H9 (cell line): Measurements from ENCODE around the gene CD7. TPM values are rescaled to one million over a fixed set of nuclear protein-coding genes. Genes with fewer than 3 reads are reported as not detected.

Experiments used
- DNase-seq: peaks from one replicate; pipeline ENCODE4 v3.0.0-alpha.2; 2017
- H2AFZ ChIP-seq: one replicate; pipeline ENCODE4 v1.6.1; 2013; ENCODE audit warnings: mild to moderate bottlenecking, low read length, control low read depth, moderate library complexity
- H2AK5ac ChIP-seq: 2 replicates; pipeline ENCODE4 v1.6.1; 2013; ENCODE audit warnings: low read length, control low read depth, mixed read lengths; ENCODE audit not compliant: insufficient read length
- H2BK120ac ChIP-seq: one replicate; pipeline ENCODE4 v1.6.1; 2013; ENCODE audit warnings: low read depth, mild to moderate bottlenecking, low read length, control low read depth, inconsistent platforms; ENCODE audit not compliant: poor library complexity, severe bottlenecking
- H2BK12ac ChIP-seq: 2 replicates; pipeline ENCODE4 v1.6.1; 2013; ENCODE audit warnings: low read length, control low read depth, mixed read lengths, low read depth; ENCODE audit not compliant: insufficient read length
- H2BK15ac ChIP-seq: 2 replicates; pipeline ENCODE4 v1.6.1; 2013; ENCODE audit warnings: low read depth, low read length, control low read depth
- H2BK20ac ChIP-seq: one replicate; pipeline ENCODE4 v1.6.1; 2013; ENCODE audit warnings: low read depth, mild to moderate bottlenecking, low read length, control low read depth, inconsistent platforms; ENCODE audit not compliant: poor library complexity, severe bottlenecking
- H2BK5ac ChIP-seq: 2 replicates; pipeline ENCODE4 v1.6.1; 2013; ENCODE audit warnings: low read length, control low read depth, mixed read lengths; ENCODE audit not compliant: insufficient read length
- H3K14ac ChIP-seq: 2 replicates; pipeline ENCODE4 v1.6.1; 2013; ENCODE audit warnings: low read length, control low read depth; ENCODE audit not compliant: insufficient read depth
- H3K18ac ChIP-seq: 2 replicates; pipeline ENCODE4 v1.6.1; 2013; ENCODE audit warnings: low read depth, mild to moderate bottlenecking, mixed read lengths, low read length, control low read depth; ENCODE audit not compliant: insufficient read length
- H3K23ac ChIP-seq: 2 replicates; pipeline ENCODE4 v1.6.1; 2013; ENCODE audit warnings: low read length, control low read depth, mixed read lengths, low read depth; ENCODE audit not compliant: insufficient read length
- H3K23me2 ChIP-seq: 2 replicates; pipeline ENCODE4 v1.6.1; 2013; ENCODE audit warnings: low read depth, mild to moderate bottlenecking, mixed read lengths, low read length, control low read depth; ENCODE audit not compliant: insufficient read length, poor library complexity, severe bottlenecking
- H3K27ac ChIP-seq: 2 replicates; pipeline ENCODE4 v1.5.1; 2013; ENCODE audit warnings: low read length, control low read depth, mixed read lengths, low read depth; ENCODE audit not compliant: insufficient read length
- H3K27me3 ChIP-seq: 2 replicates; pipeline ENCODE4 v1.6.1; 2013; ENCODE audit warnings: low read length, control low read depth, inconsistent platforms; ENCODE audit not compliant: insufficient read depth
- H3K4ac ChIP-seq: 2 replicates; pipeline ENCODE4 v1.6.1; 2013; ENCODE audit warnings: low read depth, mild to moderate bottlenecking, control low read depth, inconsistent platforms, low read length, moderate library complexity
- H3K4me1 ChIP-seq: 2 replicates; pipeline ENCODE4 v1.6.1; 2013; ENCODE audit warnings: low read length, control low read depth, inconsistent platforms; ENCODE audit not compliant: insufficient read depth
- H3K4me2 ChIP-seq: 2 replicates; pipeline ENCODE4 v1.6.1; 2013; ENCODE audit warnings: low read length, control low read depth, mixed read lengths; ENCODE audit not compliant: insufficient read length, insufficient read depth
- H3K56ac ChIP-seq: 2 replicates; pipeline ENCODE4 v1.6.1; 2013; ENCODE audit warnings: low read depth, mild to moderate bottlenecking, mixed read lengths, low read length, control low read depth; ENCODE audit not compliant: insufficient read length
- H3K79me1 ChIP-seq: 2 replicates; pipeline ENCODE4 v1.6.1; 2013; ENCODE audit warnings: low read depth, mild to moderate bottlenecking, moderate library complexity, low read length, control low read depth, inconsistent platforms; ENCODE audit not compliant: insufficient read depth, poor library complexity, severe bottlenecking
- H3K79me2 ChIP-seq: 2 replicates; pipeline ENCODE4 v1.6.1; 2013; ENCODE audit warnings: low read length, control low read depth, inconsistent platforms; ENCODE audit not compliant: insufficient read depth
- H3K9ac ChIP-seq: 2 replicates; pipeline ENCODE4 v1.6.1; 2013; ENCODE audit warnings: low read length, control low read depth, mixed read lengths; ENCODE audit not compliant: insufficient read length; ENCODE audit errors: extremely low read depth
- H3K9me3 ChIP-seq: one replicate; pipeline ENCODE4 v1.6.1; 2013; ENCODE audit warnings: low read depth, low read length, inconsistent platforms; ENCODE audit not compliant: control insufficient read depth
- H3T11ph ChIP-seq: one replicate; pipeline ENCODE4 v1.6.1; 2013; ENCODE audit warnings: mild to moderate bottlenecking, low read length, control low read depth, inconsistent platforms
- H4K20me1 ChIP-seq: one replicate; pipeline ENCODE4 v1.6.1; 2013; ENCODE audit not compliant: control insufficient read depth, insufficient read length, insufficient read depth
- H4K5ac ChIP-seq: 2 replicates; pipeline ENCODE4 v1.6.1; 2013; ENCODE audit warnings: low read depth, mild to moderate bottlenecking, mixed read lengths, low read length, control low read depth; ENCODE audit not compliant: insufficient read length
- H4K8ac ChIP-seq: replicated peaks from 2 replicates; pipeline ENCODE4 v1.6.1; 2013; ENCODE audit warnings: low read length, control low read depth, mixed read lengths, low read depth; ENCODE audit not compliant: insufficient read length
- H4K91ac ChIP-seq: 2 replicates; pipeline ENCODE4 v1.6.1; 2013; ENCODE audit warnings: low read depth, mild to moderate bottlenecking, moderate library complexity, mixed read lengths, low read length, control low read depth; ENCODE audit not compliant: insufficient read length
- H3K27ac Mint-ChIP-seq, 3 experiments: 2 replicates in 2 of 3; 3 replicates in 1 of 3; pipeline ENCODE4 v1.8.0; 2020 to 2021; ENCODE audit warnings: mixed read lengths in 3 of 3, mild to moderate bottlenecking in 1 of 3, moderate library complexity in 1 of 3
- H3K27me3 Mint-ChIP-seq: 2 replicates; pipeline ENCODE4 v1.8.0; 2021; ENCODE audit warnings: low read depth, mild to moderate bottlenecking, moderate library complexity, mixed read lengths
- H3K36me3 Mint-ChIP-seq, 3 experiments: 2 replicates in 2 of 3; 3 replicates in 1 of 3; pipeline ENCODE4 v1.8.0; 2020 to 2021; ENCODE audit warnings: low read depth in 3 of 3, mixed read lengths in 3 of 3; ENCODE audit not compliant: insufficient read depth in 1 of 3
- H3K4me1 Mint-ChIP-seq, 2 experiments: 2 replicates each; pipeline ENCODE4 v1.8.0; 2020; ENCODE audit warnings: mixed read lengths in 2 of 2
- H3K4me3 Mint-ChIP-seq, 2 experiments: 2 replicates in 1 of 2; 3 replicates in 1 of 2; pipeline ENCODE4 v1.8.0; 2020 to 2021; ENCODE audit warnings: mild to moderate bottlenecking in 2 of 2, mixed read lengths in 2 of 2, moderate library complexity in 1 of 2
- H3K9me3 Mint-ChIP-seq, 2 experiments: 2 replicates in 1 of 2; 3 replicates in 1 of 2; pipeline ENCODE4 v1.8.0; 2020; ENCODE audit warnings: mild to moderate bottlenecking in 2 of 2, mixed read lengths in 2 of 2, moderate library complexity in 1 of 2
- WGBS: extraction: QIAGEN DNeasy Blood & Tissue Kit; methylation state at CpG from one replicate; pipeline ENCODE4 v1.1.7; 2013; ENCODE audit warnings: missing lambda C conversion rate, low lambda C conversion rate, mixed read lengths; ENCODE audit not compliant: insufficient read length; ENCODE audit errors: extremely low coverage; 5-methylcytosine and 5-hydroxymethylcytosine counted together
- total RNA-seq: library from RNA; stranded (reverse); gene quantifications from 2 replicates; pipeline ENCODE4 v1.2.1, GENCODE V29; 2021
- TF ChIP-seq, protein P1 (sequence below): fragments of 200-600 bp; sonication (generic); conservative IDR thresholded peaks from 3 replicates; pipeline ENCODE4 v1.8.0; 2021; ENCODE audit warnings: antibody characterized with exemption, mild to moderate bottlenecking

CD7 gene
- total RNA-seq, 1 experiment from 2014 or later: 0.35 TPM

GRCh38 chr17:82334204-82334621 lies 16.8 kb upstream of the CD7 start:
- Histone ChIP-seq H3K4me1 (no peaks in the 10 kb centered on the region), H3K79me2 (no peaks in the 10 kb centered on the region), H4K5ac (no peak overlapping the region), H3K79me1 (no peaks in the 10 kb centered on the region), H4K20me1 (no peaks in the 10 kb centered on the region), H2BK20ac (no peak overlapping the region), H3K4me2 (no peak overlapping the region), H3K56ac (no peak overlapping the region), H3K23me2 (peaks cover 2% of the 10 kb centered on the region), H4K8ac (no peak overlapping the region), H3K9ac (no peak overlapping the region), H3T11ph (no peak overlapping the region), H2BK12ac (no peak overlapping the region), H2AK5ac (no peak overlapping the region), H3K9me3 (no peaks in the 10 kb centered on the region), H3K14ac (no peak overlapping the region), H2BK5ac (no peak overlapping the region), H3K18ac (no peak overlapping the region), H3K27me3 (peaks cover 10% of the 10 kb centered on the region; the same call in 1 of the 2 replicates), H4K91ac (no peak overlapping the region), H2BK120ac (no peak overlapping the region), H3K4ac (no peak overlapping the region), H2BK15ac (no peak overlapping the region), H3K23ac (no peak overlapping the region), H2AFZ (no peak overlapping the region), H3K27ac (no peak overlapping the region)
- DNase-seq: peak; percentile 48
- peaks cover 18 to 32% of the 10 kb centered on the region in 2 experiments for H3K4me1 Mint-ChIP-seq
- H3K36me3 Mint-ChIP-seq: no peaks in the 10 kb centered on the region; a peak in 1 of 7 replicates
- TF ChIP-seq, protein P1, sequence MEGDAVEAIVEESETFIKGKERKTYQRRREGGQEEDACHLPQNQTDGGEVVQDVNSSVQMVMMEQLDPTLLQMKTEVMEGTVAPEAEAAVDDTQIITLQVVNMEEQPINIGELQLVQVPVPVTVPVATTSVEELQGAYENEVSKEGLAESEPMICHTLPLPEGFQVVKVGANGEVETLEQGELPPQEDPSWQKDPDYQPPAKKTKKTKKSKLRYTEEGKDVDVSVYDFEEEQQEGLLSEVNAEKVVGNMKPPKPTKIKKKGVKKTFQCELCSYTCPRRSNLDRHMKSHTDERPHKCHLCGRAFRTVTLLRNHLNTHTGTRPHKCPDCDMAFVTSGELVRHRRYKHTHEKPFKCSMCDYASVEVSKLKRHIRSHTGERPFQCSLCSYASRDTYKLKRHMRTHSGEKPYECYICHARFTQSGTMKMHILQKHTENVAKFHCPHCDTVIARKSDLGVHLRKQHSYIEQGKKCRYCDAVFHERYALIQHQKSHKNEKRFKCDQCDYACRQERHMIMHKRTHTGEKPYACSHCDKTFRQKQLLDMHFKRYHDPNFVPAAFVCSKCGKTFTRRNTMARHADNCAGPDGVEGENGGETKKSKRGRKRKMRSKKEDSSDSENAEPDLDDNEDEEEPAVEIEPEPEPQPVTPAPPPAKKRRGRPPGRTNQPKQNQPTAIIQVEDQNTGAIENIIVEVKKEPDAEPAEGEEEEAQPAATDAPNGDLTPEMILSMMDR: no peak
- H3K27me3 Mint-ChIP-seq: peaks cover 100% of the 10 kb centered on the region
- WGBS: no CpG with 5 or more reads among the region's 25 CpGs
- H3K27ac Mint-ChIP-seq: no peak overlapping the region
- no peak overlapping the region for H3K4me3 Mint-ChIP-seq
- H3K9me3 Mint-ChIP-seq: 0 out of 5 replicates have a peak, but pooled peaks cover 0 to 3% of the 10 kb centered on the region in 2 experiments
